DOHH2 (cell line): ENCODE results near the gene BFSP1.

Source experiments
- H3F3A ChIP-seq: fragments of 200-600 bp; sonication (generic), shearing (Covaris generic); 2 replicates; pipeline ENCODE4 v1.6.0; 2016; ENCODE audit warnings: antibody characterized with exemption, mild to moderate bottlenecking; ENCODE audit not compliant: control insufficient read depth, insufficient read depth
- H3K27ac ChIP-seq: fragments of 200-600 bp; sonication (generic); 2 replicates; pipeline ENCODE4 v1.5.1; 2014; ENCODE audit warnings: low read depth, mild to moderate bottlenecking, low read length, moderate library complexity
- H3K27me3 ChIP-seq: fragments of 200-600 bp; sonication (generic); 2 replicates; pipeline ENCODE4 v1.6.1; 2014; ENCODE audit warnings: mild to moderate bottlenecking, low read length, mixed read lengths; ENCODE audit not compliant: control insufficient read depth
- H3K36me3 ChIP-seq: fragments of 200-600 bp; sonication (generic); 2 replicates; pipeline ENCODE4 v1.6.1; 2014; ENCODE audit warnings: mild to moderate bottlenecking, low read length, moderate library complexity, mixed read lengths; ENCODE audit not compliant: control insufficient read depth
- H3K4me1 ChIP-seq: fragments of 200-600 bp; sonication (generic); 2 replicates; pipeline ENCODE4 v1.6.1; 2014; ENCODE audit warnings: mild to moderate bottlenecking, low read length, mixed read lengths; ENCODE audit not compliant: control insufficient read depth
- H3K4me2 ChIP-seq: fragments of 200-600 bp; sonication (generic); 2 replicates; pipeline ENCODE4 v1.6.0; 2014; ENCODE audit warnings: mild to moderate bottlenecking, low read length, moderate library complexity
- H3K4me3 ChIP-seq: fragments of 200-600 bp; sonication (generic); 2 replicates; pipeline ENCODE4 v1.5.1; 2014; ENCODE audit warnings: mild to moderate bottlenecking, low read length, mixed read lengths
- H3K79me2 ChIP-seq: fragments of 200-600 bp; sonication (generic); 2 replicates; pipeline ENCODE4 v1.6.1; 2014; ENCODE audit warnings: mild to moderate bottlenecking, low read length, mixed read lengths; ENCODE audit not compliant: control insufficient read depth
- H3K9me2 ChIP-seq: fragments of 200-600 bp; sonication (generic); replicated peaks from 2 replicates; pipeline ENCODE4 v1.6.1; 2014; ENCODE audit warnings: mild to moderate bottlenecking, low read length, mixed read lengths; ENCODE audit not compliant: control insufficient read depth
- H3K9me3 ChIP-seq: fragments of 200-600 bp; sonication (generic); 2 replicates; pipeline ENCODE4 v1.6.1; 2014; ENCODE audit warnings: antibody characterized with exemption, low read length, mixed read lengths; ENCODE audit not compliant: control insufficient read depth, insufficient read depth
- H4K20me1 ChIP-seq: fragments of 200-600 bp; sonication (generic); 2 replicates; pipeline ENCODE4 v1.6.0; 2014; ENCODE audit warnings: low read depth, mild to moderate bottlenecking, antibody characterized with exemption, low read length, moderate library complexity; ENCODE audit not compliant: control insufficient read depth, insufficient read depth
- EZH2phosphoT487 ChIP-seq: fragments of 200-600 bp; sonication (generic); IDR thresholded peaks from 2 replicates; pipeline ENCODE4 v1.6.1; 2017; ENCODE audit warnings: borderline replicate concordance, mild to moderate bottlenecking, antibody characterized with exemption, low read length, moderate library complexity, mixed read lengths
- TF ChIP-seq, protein P1 (sequence below): fragments of 200-600 bp; sonication (generic); IDR thresholded peaks from one replicate; pipeline ENCODE4 v1.5.1; 2014; ENCODE audit warnings: antibody characterized with exemption, mild to moderate bottlenecking, low read depth, low read length; ENCODE audit not compliant: poor library complexity, severe bottlenecking

BFSP1 gene

DNA sequence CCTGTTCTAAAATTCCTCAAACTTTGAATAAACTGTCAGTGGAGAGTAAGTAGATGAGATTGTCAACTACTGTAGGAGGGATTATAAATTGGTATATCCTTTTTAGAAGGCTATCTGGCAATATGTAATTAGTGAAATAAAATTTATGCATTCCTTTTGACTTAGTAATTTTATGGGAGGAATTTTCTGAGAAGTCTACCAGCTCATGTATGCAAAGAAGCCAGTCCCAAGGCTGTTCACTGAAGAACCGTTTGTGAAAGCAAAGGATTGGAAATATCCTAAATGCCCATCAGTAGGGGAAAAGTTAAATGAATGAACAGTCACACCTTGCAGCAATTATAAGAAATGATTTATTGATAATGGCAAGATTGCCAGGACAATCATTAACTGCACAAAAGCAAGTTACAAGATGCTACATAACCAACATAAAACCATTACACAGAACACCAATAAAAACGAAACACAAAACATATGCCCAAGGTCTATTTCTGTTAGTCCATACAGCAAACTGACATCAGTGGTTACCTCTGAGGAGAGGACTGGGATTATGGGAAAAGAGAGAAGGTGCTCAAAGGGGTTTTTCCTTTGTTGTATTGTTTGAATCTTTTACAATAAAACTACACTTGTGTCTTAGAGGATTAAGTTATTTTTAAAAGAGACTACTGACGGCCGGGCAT lies 34.1 kb upstream of the BFSP1 start:
- H3K4me2 ChIP-seq = no peak overlapping the region
- no peak overlapping the region for H3K4me3 ChIP-seq
- no peaks in the 10 kb centered on the region for H3K9me3 ChIP-seq
- H3K36me3 ChIP-seq = no peaks in the 10 kb centered on the region; the same call in 1 of the 2 replicates
- H3K27ac ChIP-seq = no peak overlapping the region
- peaks cover 13% of the 10 kb centered on the region for H3K27me3 ChIP-seq
- no peaks in the 10 kb centered on the region for H4K20me1 ChIP-seq
- H3K4me1 ChIP-seq = peaks cover 7% of the 10 kb centered on the region
- peaks cover 5% of the 10 kb centered on the region; the same call in 1 of the 2 replicates for H3F3A ChIP-seq
- H3K9me2 ChIP-seq = no peaks in the 10 kb centered on the region
- peaks cover 2% of the 10 kb centered on the region for H3K79me2 ChIP-seq
- no peak for TF ChIP-seq EZH2phosphoT487
- TF ChIP-seq, protein P1, sequence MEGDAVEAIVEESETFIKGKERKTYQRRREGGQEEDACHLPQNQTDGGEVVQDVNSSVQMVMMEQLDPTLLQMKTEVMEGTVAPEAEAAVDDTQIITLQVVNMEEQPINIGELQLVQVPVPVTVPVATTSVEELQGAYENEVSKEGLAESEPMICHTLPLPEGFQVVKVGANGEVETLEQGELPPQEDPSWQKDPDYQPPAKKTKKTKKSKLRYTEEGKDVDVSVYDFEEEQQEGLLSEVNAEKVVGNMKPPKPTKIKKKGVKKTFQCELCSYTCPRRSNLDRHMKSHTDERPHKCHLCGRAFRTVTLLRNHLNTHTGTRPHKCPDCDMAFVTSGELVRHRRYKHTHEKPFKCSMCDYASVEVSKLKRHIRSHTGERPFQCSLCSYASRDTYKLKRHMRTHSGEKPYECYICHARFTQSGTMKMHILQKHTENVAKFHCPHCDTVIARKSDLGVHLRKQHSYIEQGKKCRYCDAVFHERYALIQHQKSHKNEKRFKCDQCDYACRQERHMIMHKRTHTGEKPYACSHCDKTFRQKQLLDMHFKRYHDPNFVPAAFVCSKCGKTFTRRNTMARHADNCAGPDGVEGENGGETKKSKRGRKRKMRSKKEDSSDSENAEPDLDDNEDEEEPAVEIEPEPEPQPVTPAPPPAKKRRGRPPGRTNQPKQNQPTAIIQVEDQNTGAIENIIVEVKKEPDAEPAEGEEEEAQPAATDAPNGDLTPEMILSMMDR = no peak

DNA sequence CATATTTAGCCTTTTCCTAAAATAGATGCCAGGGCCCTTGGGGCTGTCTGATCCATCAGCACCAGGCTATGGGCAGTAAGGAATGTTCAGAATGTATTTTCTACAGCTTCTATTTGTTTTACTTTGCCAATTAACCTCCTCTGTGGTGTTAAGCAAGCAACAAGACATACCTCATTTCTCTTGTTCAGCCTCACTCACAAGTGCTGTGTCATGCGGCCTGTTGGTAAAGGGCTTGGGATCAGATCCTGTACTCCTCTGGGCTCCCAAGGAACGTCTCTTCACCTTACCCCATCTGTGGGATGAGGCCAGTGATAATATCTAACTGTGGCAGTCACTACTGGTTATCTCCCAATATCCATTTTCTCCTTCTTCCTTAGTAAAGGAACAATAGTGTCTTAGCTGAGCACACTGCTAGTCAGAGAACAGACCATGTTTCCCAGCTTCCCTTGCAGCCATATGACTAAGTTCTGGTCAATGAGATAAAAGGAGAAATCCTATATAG lies 31.7 kb upstream of the BFSP1 start:
- Histone ChIP-seq H3K79me2 (no peaks in the 10 kb centered on the region), H3K4me3 (no peak overlapping the region), H3K9me3 (no peaks in the 10 kb centered on the region), H4K20me1 (no peaks in the 10 kb centered on the region), H3K9me2 (no peaks in the 10 kb centered on the region), H3K4me1 (0 out of 2 replicates have a peak, but pooled peaks cover 2% of the 10 kb centered on the region), H3K27ac (no peak overlapping the region), H3K4me2 (no peak overlapping the region), H3F3A (no peaks in the 10 kb centered on the region), H3K27me3 (peaks cover 4% of the 10 kb centered on the region; the same call in 1 of the 2 replicates), H3K36me3 (no peaks in the 10 kb centered on the region)
- no peak for TF ChIP-seq EZH2phosphoT487
- TF ChIP-seq, protein P1 = no peak

DNA sequence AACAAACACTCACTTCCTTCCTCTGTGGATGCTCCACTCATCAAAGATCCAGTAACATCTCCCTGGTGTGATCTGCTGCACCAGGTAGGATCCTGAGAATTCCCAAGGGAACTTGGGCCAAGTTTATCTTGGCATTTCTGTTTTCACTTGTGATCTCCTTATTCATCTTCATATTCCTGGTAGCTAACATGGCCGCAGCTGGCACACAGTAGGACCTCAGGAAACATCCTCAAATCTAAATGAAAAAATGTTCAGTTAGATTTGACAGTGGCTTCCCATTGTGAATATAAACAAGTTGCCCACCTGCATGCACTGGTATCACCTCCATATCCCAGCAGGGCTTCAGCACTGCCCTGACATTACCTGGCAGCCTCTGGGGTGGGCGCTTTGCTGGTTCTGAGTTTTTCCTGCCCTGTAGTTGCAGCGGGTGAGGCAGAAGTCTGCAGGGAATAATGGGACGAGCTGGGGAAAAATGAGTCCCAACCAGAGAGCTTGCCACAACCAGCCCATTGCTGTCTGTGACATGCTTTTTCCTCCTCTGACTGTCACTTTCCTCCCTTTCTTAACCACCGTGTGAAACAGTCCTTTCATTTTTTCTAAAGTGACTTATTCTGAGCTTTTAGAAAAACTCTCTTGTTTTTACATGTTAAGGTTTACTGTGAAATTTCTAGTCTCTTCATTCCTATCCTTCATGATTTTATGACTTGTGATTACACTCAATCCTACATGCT lies 29.3 kb upstream of the BFSP1 start:
- H3K27ac ChIP-seq = no peak overlapping the region
- no peaks in the 10 kb centered on the region for H3K36me3 ChIP-seq
- no peaks in the 10 kb centered on the region for H3K79me2 ChIP-seq
- H3K9me2 ChIP-seq = no peaks in the 10 kb centered on the region
- no peaks in the 10 kb centered on the region for H4K20me1 ChIP-seq
- H3F3A ChIP-seq = no peaks in the 10 kb centered on the region
- TF ChIP-seq EZH2phosphoT487 = no peak
- TF ChIP-seq, protein P1 = no peak
- H3K27me3 ChIP-seq = peaks cover 4% of the 10 kb centered on the region; the same call in 1 of the 2 replicates
- no peak overlapping the region for H3K4me2 ChIP-seq
- H3K4me1 ChIP-seq = no peaks in the 10 kb centered on the region
- no peaks in the 10 kb centered on the region for H3K9me3 ChIP-seq
- no peak overlapping the region for H3K4me3 ChIP-seq
